SK-N-SH (cell line): Measurements from ENCODE around the gene MAML3. TPM values are rescaled to one million over a fixed set of nuclear protein-coding genes. Genes with fewer than 3 reads are reported as not detected.
A peak's percentile ranks its signal among the peaks of the same experiment; 100 is the strongest.

Experiments used
- CTCF ChIA-PET: fragments of 300-600, 350-600 bp; formaldehyde crosslinking; extraction: SDS; loops from one replicate; lab custom pipeline; 2021; lab: Yijun Ruan, JAX
- POLR2A ChIA-PET: fragments of 350-600 bp; sonication (Branson Sonifier 250); formaldehyde crosslinking; extraction: SDS; loops from one replicate; lab custom pipeline; 2020; ENCODE audit warnings: antibody characterized with exemption, inconsistent platforms; lab: Yijun Ruan, JAX
- DNase-seq: peaks from one replicate; pipeline ENCODE4 v3.0.0; 2012
- H2AFZ ChIP-seq: fragments of 200-600 bp; sonication (generic); 2 replicates; pipeline ENCODE4 v1.8.1; 2016; ENCODE audit warnings: antibody characterized with exemption, mild to moderate bottlenecking, low read depth
- H3F3A ChIP-seq: fragments of 200-600 bp; sonication (generic); replicated peaks from 2 replicates; pipeline ENCODE3; 2016; ENCODE audit warnings: antibody characterized with exemption, mild to moderate bottlenecking; ENCODE audit not compliant: insufficient read depth
- H3K27ac ChIP-seq, 2 experiments: fragments of 200-500 bp in 1 of 2; fragments of 200-600 bp in 1 of 2; sonication (Bioruptor generic) in 1 of 2; sonication (generic), shearing (Covaris generic) in 1 of 2; 2 replicates each; pipeline versions ENCODE4 v1.5.1 to v1.6.1; 2014 to 2016; ENCODE audit warnings: low read depth in 2 of 2, inconsistent platforms in 1 of 2, low read length in 1 of 2, mild to moderate bottlenecking in 1 of 2, mixed read lengths in 1 of 2
- H3K27me3 ChIP-seq: fragments of 200-600 bp; sonication (generic), shearing (Covaris generic); 2 replicates; pipeline ENCODE4 v1.6.1; 2016; ENCODE audit warnings: mixed run types; ENCODE audit not compliant: insufficient read depth
- H3K36me3 ChIP-seq, 2 experiments: fragments of 200-500 bp in 1 of 2; fragments of 200-600 bp in 1 of 2; sonication (Bioruptor generic) in 1 of 2; sonication (generic) in 1 of 2; replicated peaks in 1 of 2; 2 replicates each; pipeline versions ENCODE3 to v1.5.1; 2014 to 2016; ENCODE audit warnings: low read length in 1 of 2, mild to moderate bottlenecking in 1 of 2; ENCODE audit not compliant: insufficient read depth in 2 of 2, control insufficient read depth in 1 of 2
- H3K4me1 ChIP-seq, 2 experiments: fragments of 200-500 bp in 1 of 2; fragments of 200-600 bp in 1 of 2; sonication (Bioruptor generic) in 1 of 2; sonication (generic), shearing (Covaris generic) in 1 of 2; 2 replicates each; pipeline versions ENCODE4 v1.5.1 to v1.6.1; 2014 to 2016; ENCODE audit warnings: low read depth in 1 of 2, low read length in 1 of 2, mixed run types in 1 of 2; ENCODE audit not compliant: insufficient read depth in 2 of 2, control insufficient read depth in 1 of 2
- H3K4me2 ChIP-seq: fragments of 200-600 bp; sonication (generic), shearing (Covaris generic); 2 replicates; pipeline ENCODE4 v1.6.1; 2017; ENCODE audit warnings: mixed run types
- H3K4me3 ChIP-seq, 2 experiments: fragments of 200-500 bp in 1 of 2; fragments of 200-600 bp in 1 of 2; sonication (Bioruptor generic) in 1 of 2; sonication (generic), shearing (Covaris generic) in 1 of 2; 2 replicates each; pipeline versions ENCODE4 v1.5.1 to v1.8.1; 2014 to 2016; ENCODE audit warnings: low read depth in 2 of 2, inconsistent platforms in 1 of 2, low read length in 1 of 2, mild to moderate bottlenecking in 1 of 2, mixed read lengths in 1 of 2, moderate library complexity in 1 of 2
- H3K79me2 ChIP-seq: fragments of 200-600 bp; sonication (generic); 2 replicates; pipeline ENCODE4 v1.8.1; 2017; ENCODE audit warnings: mild to moderate bottlenecking; ENCODE audit not compliant: insufficient read depth
- H3K9ac ChIP-seq: fragments of 200-600 bp; sonication (generic); 2 replicates; pipeline ENCODE4 v1.6.1; 2017; ENCODE audit warnings: mixed run types
- H3K9me2 ChIP-seq: fragments of 200-600 bp; sonication (generic); 2 replicates; pipeline ENCODE4 v1.6.1; 2017; ENCODE audit warnings: mixed run types
- H3K9me3 ChIP-seq: fragments of 200-600 bp; sonication (generic); 2 replicates; pipeline ENCODE4 v1.6.1; 2017; ENCODE audit warnings: mixed run types, mild to moderate bottlenecking, moderate library complexity
- H4K20me1 ChIP-seq: fragments of 200-600 bp; sonication (generic); 2 replicates; pipeline ENCODE4 v1.6.1; 2017; ENCODE audit warnings: mild to moderate bottlenecking, mixed run types; ENCODE audit not compliant: insufficient read depth
- ELF1 ChIP-seq: IDR thresholded peaks from 2 replicates; pipeline ENCODE4 v1.4.0; 2012
- EP300 ChIP-seq, 2 experiments: IDR thresholded peaks; 2 replicates each; pipeline versions ENCODE4 v1.4.0 to v1.6.1; 2012; ENCODE audit warnings: borderline replicate concordance in 1 of 2, low read depth in 1 of 2, low read length in 1 of 2
- FOXJ3 ChIP-seq: sonication (generic); formaldehyde crosslinking; IDR thresholded peaks from 2 replicates; pipeline ENCODE4 v1.5.1; 2020; ENCODE audit warnings: mild to moderate bottlenecking, missing genetic modification reagents
- GATA2 ChIP-seq: sonication (generic); formaldehyde crosslinking; IDR thresholded peaks from 2 replicates; pipeline ENCODE4 v1.5.0; 2020; ENCODE audit warnings: mild to moderate bottlenecking, missing genetic modification reagents
- JUND ChIP-seq: IDR thresholded peaks from 2 replicates; pipeline ENCODE4 v1.4.0; 2012
- MEF2A ChIP-seq: IDR thresholded peaks from 2 replicates; pipeline ENCODE4 v1.4.0; 2012; ENCODE audit warnings: low read depth, borderline replicate concordance
- MXI1 ChIP-seq: IDR thresholded peaks from 2 replicates; pipeline ENCODE4 v1.6.1; 2012; ENCODE audit warnings: mild to moderate bottlenecking, low read depth, low read length, improper control_type of control experiment
- NRF1 ChIP-seq: IDR thresholded peaks from 2 replicates; pipeline ENCODE4 v1.6.1; 2012; ENCODE audit warnings: low read depth, mild to moderate bottlenecking, low read length
- TEAD4 ChIP-seq: IDR thresholded peaks from 2 replicates; pipeline ENCODE4 v1.4.0; 2012; ENCODE audit warnings: mild to moderate bottlenecking, borderline replicate concordance; ENCODE audit not compliant: insufficient read depth
- USF1 ChIP-seq: IDR thresholded peaks from 2 replicates; pipeline ENCODE4 v1.4.0; 2012; ENCODE audit warnings: low read depth, borderline replicate concordance
- WGBS: methylation state at CpG from one replicate; pipeline ENCODE4 v1.1.6; 2017; ENCODE audit warnings: low lambda C conversion rate; 5-methylcytosine and 5-hydroxymethylcytosine counted together
- polyA plus RNA-seq, 3 experiments: library from polyadenylated mRNA; depleted of rRNA; stranded (reverse); fragments of >200 nt; gene quantifications; 2 replicates each; pipeline ENCODE4 v1.2.3, GENCODE V29; 2012

MAML3 gene
- polyA plus RNA-seq, 1 of the 3 experiments (the other 2 are of a cell fraction), result 5.3 TPM

DNA sequence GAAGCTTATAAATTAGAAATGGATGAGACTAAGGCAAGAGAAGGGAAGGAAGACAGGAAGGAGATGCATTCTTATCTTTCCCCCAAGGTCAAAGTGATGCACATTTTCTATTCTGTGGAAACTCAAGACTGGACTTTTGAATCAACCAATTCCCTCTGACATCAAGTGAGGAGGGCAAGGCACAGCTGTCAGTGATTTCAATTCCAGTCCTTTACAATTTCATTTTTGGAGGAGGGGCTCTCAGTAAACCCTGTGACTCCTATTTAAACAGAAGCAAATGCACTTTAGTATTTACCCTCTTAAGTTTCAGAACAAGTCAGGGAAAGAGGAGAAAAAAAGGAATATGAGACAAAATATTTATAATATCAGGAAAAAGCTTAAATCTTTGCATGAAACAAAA lies 354.4 kb downstream of the MAML3 start:
- Histone ChIP-seq H3K27me3 (no peaks in the 10 kb centered on the region), H3K4me3 (no peak overlapping the region), H3F3A (peaks cover 3% of the 10 kb centered on the region), H3K27ac (peak overlapping the region in 1 of 2 experiments; percentile 62; a peak in 2 of 4 replicates), H4K20me1 (no peaks in the 10 kb centered on the region), H3K9ac (no peak overlapping the region), H3K9me3 (no peaks in the 10 kb centered on the region), H3K36me3 (no peaks in the 10 kb centered on the region), H3K4me1 (peaks cover 15 to 66% of the 10 kb centered on the region in 2 experiments; a peak in 3 of 4 replicates), H2AFZ (no peak overlapping the region), H3K79me2 (no peaks in the 10 kb centered on the region), H3K9me2 (no peaks in the 10 kb centered on the region), H3K4me2 (no peak overlapping the region)
- DNase-seq, result no peak
- POLR2A ChIA-PET, result interaction anchor here (1.4 kb wide), 1 partner anchor 15 kb away, joined by 5 read pairs; no protein-coding TSS in a partner anchor
- CTCF ChIA-PET, result interaction anchor here (0.7 to 0.8 kb wide), 3 partner anchors 36 to 453 kb away, joined by 3 read pairs; no protein-coding TSS in a partner anchor
- TF ChIP-seq MXI1, result no peak
- no peak for TF ChIP-seq USF1
- no peak for TF ChIP-seq ELF1
- no peak for TF ChIP-seq GATA2

GRCh38 chr4:139798456-139798855 lies 355.5 kb downstream of the MAML3 start:
- H3K79me2 ChIP-seq, result no peaks in the 10 kb centered on the region
- no peak overlapping the region for H3K4me3 ChIP-seq
- peak overlapping the region in 1 of 2 experiments; percentile 62; a peak in 2 of 4 replicates for H3K27ac ChIP-seq
- H3K4me2 ChIP-seq, result no peak overlapping the region
- TF ChIP-seq NRF1 (no peak), FOXJ3 (CRISPR knock-in tag) (no peak), MEF2A (no peak)
- no peaks in the 10 kb centered on the region for H3K9me2 ChIP-seq
- ChIA-PET POLR2A (no interaction called here), CTCF (no interaction called here)
- H3K36me3 ChIP-seq, result no peaks in the 10 kb centered on the region
- peaks cover 3% of the 10 kb centered on the region for H3F3A ChIP-seq
- DNase-seq, result no peak
- H3K4me1 ChIP-seq, result peaks cover 22 to 72% of the 10 kb centered on the region in 2 experiments; a peak in 3 of 4 replicates
- H4K20me1 ChIP-seq, result no peaks in the 10 kb centered on the region
- no peaks in the 10 kb centered on the region for H3K9me3 ChIP-seq
- H3K27me3 ChIP-seq, result no peaks in the 10 kb centered on the region
- H3K9ac ChIP-seq, result no peak overlapping the region
- H2AFZ ChIP-seq, result no peak overlapping the region

DNA sequence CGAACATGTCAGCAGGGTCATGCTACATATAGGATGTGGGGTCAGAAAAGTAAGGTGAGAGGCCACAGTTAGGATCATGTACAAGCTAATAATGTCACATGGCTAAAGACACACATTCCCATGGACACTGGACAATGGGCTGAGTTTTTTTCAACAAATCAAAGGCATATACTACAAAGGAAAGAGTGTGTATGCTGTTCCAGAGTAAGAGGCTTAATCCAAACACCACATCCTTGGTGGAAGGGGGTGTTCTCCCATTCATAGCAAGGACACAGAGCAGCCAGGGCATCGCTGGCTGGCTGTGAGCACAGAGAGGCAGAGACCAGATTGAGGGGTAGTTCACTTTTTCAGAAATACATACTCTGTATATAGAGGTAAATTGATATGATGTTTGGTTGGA lies 356.7 kb downstream of the MAML3 start:
- Histone ChIP-seq H3F3A (peaks cover 4% of the 10 kb centered on the region), H3K9me3 (no peaks in the 10 kb centered on the region), H3K9ac (no peak overlapping the region), H3K4me3 (no peak overlapping the region), H2AFZ (no peak overlapping the region), H3K4me2 (no peak overlapping the region), H3K27me3 (no peaks in the 10 kb centered on the region), H3K9me2 (no peaks in the 10 kb centered on the region), H3K36me3 (no peaks in the 10 kb centered on the region), H3K27ac (peak overlapping the region in 1 of 2 experiments; percentile 99; a peak in 2 of 4 replicates), H3K4me1 (peaks cover 22 to 70% of the 10 kb centered on the region in 2 experiments; a peak in 3 of 4 replicates), H4K20me1 (no peaks in the 10 kb centered on the region), H3K79me2 (no peaks in the 10 kb centered on the region)
- ChIA-PET CTCF (no interaction called here), POLR2A (no interaction called here)
- TF ChIP-seq JUND (no peak), EP300 (IDR thresholded peaks at IDR 0.05; ENCODE audit: borderline replicate concordance in 1 of 2, low read depth in 1 of 2, low read length in 1 of 2) (no peak), TEAD4 (no peak)
- WGBS, result 97% methylated on average over 2 of the region's 2 CpGs
- DNase-seq, result no peak
